GM12872 (cell line): ENCODE measurements around the gene PRUNE2.

Source experiments
- CTCF ChIP-seq: IDR thresholded peaks from 3 replicates; pipeline ENCODE4 v1.5.1; 2011; ENCODE audit warnings: low read depth, mild to moderate bottlenecking, low read length, moderate library complexity; ENCODE audit not compliant: insufficient read depth

The PRUNE2 gene

GRCh38 chr9:76575761-76576160 lies 330.2 kb downstream of the PRUNE2 start:
- no peak for TF ChIP-seq CTCF

GRCh38 chr9:76573905-76574760 lies 331.8 kb downstream of the PRUNE2 start:
- TF ChIP-seq CTCF, result no peak

- no peak for TF ChIP-seq CTCF
Measured at GRCh38 chr9:76573408-76573807, 332.5 kb downstream of the PRUNE2 start.

- TF ChIP-seq CTCF, result no peak
Measured at GRCh38 chr9:76572151-76572550, 333.8 kb downstream of the PRUNE2 start.

GRCh38 chr9:76571743-76572146 lies 334.2 kb downstream of the PRUNE2 start:
- no peak for TF ChIP-seq CTCF

- TF ChIP-seq CTCF, result no peak
Measured at GRCh38 chr9:76571288-76571687, 334.6 kb downstream of the PRUNE2 start.

GRCh38 chr9:76570826-76571225 lies 335.1 kb downstream of the PRUNE2 start:
- no peak for TF ChIP-seq CTCF
